Activated CD4-positive, alpha-beta memory T cell treated with anti-CD3 and anti-CD28 coated beads, Interleukin-2, amount 10 ng/mL, durations not matched to agents 7 days and 5 days (primary cell): Measurements from ENCODE around the gene ALDH1A1. TPM values are rescaled to one million over a fixed set of nuclear protein-coding genes. Genes with fewer than 3 reads are reported as not detected.

Source experiments
- CTCF ChIA-PET: fragments of 350-600 bp; sonication (Branson Sonifier 250); formaldehyde crosslinking; loops from one replicate; lab custom pipeline; 2021; ENCODE audit warnings: antibody characterized with exemption, inconsistent platforms; lab: Charles Lee
- POLR2A ChIA-PET: fragments of 350-600 bp; sonication (Branson Sonifier 250); formaldehyde crosslinking; loops from one replicate; lab custom pipeline; 2021; ENCODE audit warnings: antibody characterized with exemption; lab: Charles Lee
- DNase-seq: peaks from one replicate; pipeline ENCODE4 v3.0.0-alpha.2; 2020
- H3K27ac Mint-ChIP-seq: one replicate; pipeline ENCODE4 v1.8.0; 2021; ENCODE audit warnings: mild to moderate bottlenecking, mixed read lengths
- H3K27me3 Mint-ChIP-seq: one replicate; pipeline ENCODE4 v1.8.0; 2021; ENCODE audit warnings: mixed read lengths
- H3K36me3 Mint-ChIP-seq: one replicate; pipeline ENCODE4 v1.8.0; 2021; ENCODE audit warnings: low read depth, mixed read lengths
- H3K4me1 Mint-ChIP-seq: one replicate; pipeline ENCODE4 v1.8.0; 2021; ENCODE audit warnings: mixed read lengths
- H3K4me3 Mint-ChIP-seq: one replicate; pipeline ENCODE4 v1.8.0; 2021; ENCODE audit warnings: mild to moderate bottlenecking, mixed read lengths
- H3K9me3 Mint-ChIP-seq: one replicate; pipeline ENCODE4 v1.8.0; 2021; ENCODE audit warnings: mixed read lengths
- total RNA-seq, 2 experiments: library from RNA; stranded (reverse); gene quantifications; one replicate each; pipeline ENCODE4 v1.2.3, GENCODE V29; 2021

ALDH1A1 gene
- total RNA-seq, 2 experiments from 2014 or later = not detected

GRCh38 chr9:72902268-72902667 is 50.6 kb downstream of the ALDH1A1 start:
- no peaks in the 10 kb centered on the region for H3K4me1 Mint-ChIP-seq
- no peaks in the 10 kb centered on the region for H3K36me3 Mint-ChIP-seq
- H3K4me3 Mint-ChIP-seq = no peak overlapping the region
- ChIA-PET POLR2A (no interaction called here), CTCF (interaction anchor here (0.6 kb wide), 1 partner anchor 1062 kb away, joined by 3 read pairs; no protein-coding TSS in a partner anchor)
- H3K9me3 Mint-ChIP-seq = no peaks in the 10 kb centered on the region
- no peak overlapping the region for H3K27ac Mint-ChIP-seq
- DNase-seq = no peak
- H3K27me3 Mint-ChIP-seq = peaks cover 8% of the 10 kb centered on the region

GRCh38 chr9:72899734-72900477 is 52.9 kb downstream of the ALDH1A1 start:
- Mint-ChIP-seq H3K9me3 (no peaks in the 10 kb centered on the region), H3K4me3 (no peak overlapping the region)
- CTCF ChIA-PET = no interaction called here

GRCh38 chr9:72898784-72899733 is 53.8 kb downstream of the ALDH1A1 start:
- H3K27me3 Mint-ChIP-seq = no peaks in the 10 kb centered on the region
- DNase-seq = no peak
- H3K9me3 Mint-ChIP-seq = no peaks in the 10 kb centered on the region
- POLR2A ChIA-PET = no interaction called here
- no peak overlapping the region for H3K27ac Mint-ChIP-seq
- CTCF ChIA-PET = no interaction called here
- no peaks in the 10 kb centered on the region for H3K36me3 Mint-ChIP-seq
- H3K4me3 Mint-ChIP-seq = no peak overlapping the region
- no peaks in the 10 kb centered on the region for H3K4me1 Mint-ChIP-seq

More at GRCh38 chr9:72899734-72900477, 52.9 kb downstream of the ALDH1A1 start:
- H3K27me3 Mint-ChIP-seq = peaks cover 6% of the 10 kb centered on the region
- no peak overlapping the region for H3K27ac Mint-ChIP-seq
- POLR2A ChIA-PET = no interaction called here
- no peaks in the 10 kb centered on the region for H3K4me1 Mint-ChIP-seq
- no peaks in the 10 kb centered on the region for H3K36me3 Mint-ChIP-seq
- DNase-seq = no peak

GRCh38 chr9:72898360-72898759 is 54.5 kb downstream of the ALDH1A1 start:
- H3K4me3 Mint-ChIP-seq = no peak overlapping the region
- H3K27ac Mint-ChIP-seq = no peak overlapping the region
- H3K36me3 Mint-ChIP-seq = no peaks in the 10 kb centered on the region
- DNase-seq = no peak
- ChIA-PET CTCF (no interaction called here), POLR2A (no interaction called here)
- H3K4me1 Mint-ChIP-seq = no peaks in the 10 kb centered on the region
- H3K27me3 Mint-ChIP-seq = no peaks in the 10 kb centered on the region
- no peaks in the 10 kb centered on the region for H3K9me3 Mint-ChIP-seq

GRCh38 chr9:72897069-72897649 is 55.7 kb downstream of the ALDH1A1 start:
- H3K4me3 Mint-ChIP-seq = no peak overlapping the region

GRCh38 chr9:72896439-72896838 is 56.4 kb downstream of the ALDH1A1 start:
- ChIA-PET CTCF (no interaction called here), POLR2A (no interaction called here)
- Mint-ChIP-seq H3K27ac (no peak overlapping the region), H3K27me3 (peaks cover 1% of the 10 kb centered on the region), H3K4me1 (no peaks in the 10 kb centered on the region), H3K9me3 (no peaks in the 10 kb centered on the region), H3K4me3 (no peak overlapping the region), H3K36me3 (no peaks in the 10 kb centered on the region)
- DNase-seq = no peak

More at GRCh38 chr9:72897069-72897649, 55.7 kb downstream of the ALDH1A1 start:
- Mint-ChIP-seq H3K27ac (no peak overlapping the region), H3K9me3 (no peaks in the 10 kb centered on the region), H3K4me1 (no peaks in the 10 kb centered on the region), H3K36me3 (no peaks in the 10 kb centered on the region), H3K27me3 (no peaks in the 10 kb centered on the region)
- no peak for DNase-seq
- CTCF ChIA-PET = interaction anchor here (0.7 kb wide), 1 partner anchor 118 kb away, joined by 7 read pairs; no protein-coding TSS in a partner anchor
- POLR2A ChIA-PET = no interaction called here

- peaks cover 1% of the 10 kb centered on the region for H3K27me3 Mint-ChIP-seq
- ChIA-PET CTCF (no interaction called here), POLR2A (no interaction called here)
- no peak overlapping the region for H3K27ac Mint-ChIP-seq
- H3K9me3 Mint-ChIP-seq = no peaks in the 10 kb centered on the region
- no peak for DNase-seq
- H3K4me1 Mint-ChIP-seq = no peaks in the 10 kb centered on the region
- H3K36me3 Mint-ChIP-seq = no peaks in the 10 kb centered on the region
- H3K4me3 Mint-ChIP-seq = no peak overlapping the region
These were observed 57.7 kb downstream of the ALDH1A1 start for GRCh38 chr9:72895122-72895521.

- Mint-ChIP-seq H3K36me3 (no peaks in the 10 kb centered on the region), H3K27ac (no peak overlapping the region), H3K27me3 (peaks cover 1% of the 10 kb centered on the region), H3K4me3 (no peak overlapping the region), H3K9me3 (no peaks in the 10 kb centered on the region), H3K4me1 (no peaks in the 10 kb centered on the region)
- ChIA-PET POLR2A (no interaction called here), CTCF (no interaction called here)
- no peak for DNase-seq
These were observed 58.5 kb downstream of the ALDH1A1 start for GRCh38 chr9:72894342-72894741.

- no peak for DNase-seq
- Mint-ChIP-seq H3K27me3 (peaks cover 1% of the 10 kb centered on the region), H3K4me3 (no peak overlapping the region), H3K36me3 (no peaks in the 10 kb centered on the region), H3K9me3 (no peaks in the 10 kb centered on the region), H3K27ac (no peak overlapping the region), H3K4me1 (no peaks in the 10 kb centered on the region)
- POLR2A ChIA-PET = no interaction called here
- CTCF ChIA-PET = no interaction called here
These were observed 59.4 kb downstream of the ALDH1A1 start for GRCh38 chr9:72893437-72893836.

GRCh38 chr9:72891043-72891442 is 61.8 kb downstream of the ALDH1A1 start:
- ChIA-PET CTCF (no interaction called here), POLR2A (no interaction called here)
- no peaks in the 10 kb centered on the region for H3K36me3 Mint-ChIP-seq
- DNase-seq = no peak
- no peaks in the 10 kb centered on the region for H3K4me1 Mint-ChIP-seq
- H3K4me3 Mint-ChIP-seq = no peak overlapping the region
- H3K27me3 Mint-ChIP-seq = peaks cover 1% of the 10 kb centered on the region
- no peaks in the 10 kb centered on the region for H3K9me3 Mint-ChIP-seq
- no peak overlapping the region for H3K27ac Mint-ChIP-seq

- Mint-ChIP-seq H3K4me3 (no peak overlapping the region), H3K36me3 (no peaks in the 10 kb centered on the region), H3K27ac (no peak overlapping the region), H3K4me1 (no peaks in the 10 kb centered on the region), H3K27me3 (peaks cover 4% of the 10 kb centered on the region), H3K9me3 (no peaks in the 10 kb centered on the region)
- POLR2A ChIA-PET = no interaction called here
- CTCF ChIA-PET = no interaction called here
- DNase-seq = no peak
These were observed 63.9 kb downstream of the ALDH1A1 start for GRCh38 chr9:72888943-72889342.

GRCh38 chr9:72888067-72888466 is 64.8 kb downstream of the ALDH1A1 start:
- ChIA-PET POLR2A (no interaction called here), CTCF (no interaction called here)
- Mint-ChIP-seq H3K9me3 (no peaks in the 10 kb centered on the region), H3K4me3 (no peak overlapping the region), H3K27me3 (peaks cover 4% of the 10 kb centered on the region), H3K36me3 (no peaks in the 10 kb centered on the region), H3K4me1 (no peaks in the 10 kb centered on the region), H3K27ac (no peak overlapping the region)
- DNase-seq = no peak

- Mint-ChIP-seq H3K27me3 (peaks cover 3% of the 10 kb centered on the region), H3K4me1 (no peaks in the 10 kb centered on the region), H3K4me3 (no peak overlapping the region), H3K36me3 (no peaks in the 10 kb centered on the region), H3K27ac (no peak overlapping the region), H3K9me3 (no peaks in the 10 kb centered on the region)
- CTCF ChIA-PET = no interaction called here
- no peak for DNase-seq
- POLR2A ChIA-PET = no interaction called here
These were observed 66.5 kb downstream of the ALDH1A1 start for GRCh38 chr9:72886386-72886785.
